Gastrocnemius medialis (tissue), 4 donors: ENCODE results near the gene VMP1.

Experiments used
- CTCF ChIP-seq, 5 experiments: fragments of 450-650 bp in 3 of 5; fragments of 200-600 bp in 2 of 5; sonication (generic) in 2 of 5; IDR thresholded peaks in 4 of 5; conservative IDR thresholded peaks in 1 of 5; 1 replicate in 4 of 5; 2 replicates in 1 of 5; pipeline ENCODE4 v1.5.1; 2016 to 2019; ENCODE audit warnings: antibody characterized with exemption in 5 of 5, mild to moderate bottlenecking in 3 of 5, moderate library complexity in 3 of 5
- POLR2A ChIP-seq, 2 donors: fragments of 450-650 bp; IDR thresholded peaks; one replicate each; pipeline ENCODE4 v1.6.1; 2017; ENCODE audit warnings: antibody characterized with exemption in 2 of 2, mild to moderate bottlenecking in 2 of 2, moderate library complexity in 2 of 2

GRCh38 chr17:59666235-59666634, 41.2 kb upstream of the VMP1 start:
- no peak for TF ChIP-seq CTCF (IDR thresholded peaks at IDR 0.05 in 4 of 5, conservative IDR thresholded peaks at IDR 0.05 in 1 of 5)
- TF ChIP-seq POLR2A (IDR thresholded peaks at IDR 0.05): no peak
